Prostate gland (tissue), 2 donors: ENCODE results near the gene TPM2.

Experiments used
- POLR2A ChIP-seq: fragments of 450-650 bp; IDR thresholded peaks from one replicate; pipeline ENCODE4 v1.6.1; 2016; ENCODE audit warnings: antibody characterized with exemption, mild to moderate bottlenecking
- TF ChIP-seq, protein P1 (sequence below), 4 experiments: fragments of 200-600 bp in 2 of 4; fragments of 450-650 bp in 2 of 4; sonication (generic) in 2 of 4; IDR thresholded peaks; 1 replicate in 3 of 4; 2 replicates in 1 of 4; pipeline ENCODE4 v1.5.1; 2016 to 2019; ENCODE audit warnings: antibody characterized with exemption in 4 of 4, mild to moderate bottlenecking in 2 of 4, moderate library complexity in 2 of 4

DNA sequence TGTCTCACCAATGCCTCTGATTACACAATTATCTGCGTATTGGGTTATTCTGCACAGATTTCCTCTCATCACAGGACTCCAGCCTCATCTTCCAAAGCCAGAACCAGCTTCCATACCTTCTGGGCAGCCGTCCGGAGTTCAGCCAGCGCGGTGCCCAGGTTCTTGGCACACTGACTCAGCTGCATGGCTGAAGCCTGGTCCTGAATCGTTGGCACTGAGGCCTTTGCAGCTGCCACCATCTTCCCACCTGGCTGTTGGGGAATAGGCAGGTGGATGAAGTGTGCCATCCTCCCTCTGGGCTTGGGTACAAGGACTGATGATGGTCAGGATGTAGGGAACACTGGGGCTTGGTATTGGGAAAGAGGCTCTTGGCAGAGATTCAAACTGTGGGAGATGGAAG is 24.4 kb upstream of the TPM2 start:
- TF ChIP-seq, protein P1, sequence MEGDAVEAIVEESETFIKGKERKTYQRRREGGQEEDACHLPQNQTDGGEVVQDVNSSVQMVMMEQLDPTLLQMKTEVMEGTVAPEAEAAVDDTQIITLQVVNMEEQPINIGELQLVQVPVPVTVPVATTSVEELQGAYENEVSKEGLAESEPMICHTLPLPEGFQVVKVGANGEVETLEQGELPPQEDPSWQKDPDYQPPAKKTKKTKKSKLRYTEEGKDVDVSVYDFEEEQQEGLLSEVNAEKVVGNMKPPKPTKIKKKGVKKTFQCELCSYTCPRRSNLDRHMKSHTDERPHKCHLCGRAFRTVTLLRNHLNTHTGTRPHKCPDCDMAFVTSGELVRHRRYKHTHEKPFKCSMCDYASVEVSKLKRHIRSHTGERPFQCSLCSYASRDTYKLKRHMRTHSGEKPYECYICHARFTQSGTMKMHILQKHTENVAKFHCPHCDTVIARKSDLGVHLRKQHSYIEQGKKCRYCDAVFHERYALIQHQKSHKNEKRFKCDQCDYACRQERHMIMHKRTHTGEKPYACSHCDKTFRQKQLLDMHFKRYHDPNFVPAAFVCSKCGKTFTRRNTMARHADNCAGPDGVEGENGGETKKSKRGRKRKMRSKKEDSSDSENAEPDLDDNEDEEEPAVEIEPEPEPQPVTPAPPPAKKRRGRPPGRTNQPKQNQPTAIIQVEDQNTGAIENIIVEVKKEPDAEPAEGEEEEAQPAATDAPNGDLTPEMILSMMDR (IDR thresholded peaks at IDR 0.05), result no peak
- no peak for TF ChIP-seq POLR2A
